HepG2 (cell line): ENCODE data around the gene ADI1. TPM values are rescaled to one million over a fixed set of nuclear protein-coding genes. Genes with fewer than 3 reads are reported as not detected.

Experiments
- ATF7-NPFF ChIP-seq: sonication (generic); formaldehyde crosslinking; IDR thresholded peaks from 2 replicates; pipeline ENCODE4 v1.8.1; 2023; ENCODE audit warnings: mild to moderate bottlenecking, low read depth, missing genetic modification reagents, moderate library complexity
- FOXO1 ChIP-seq: sonication (generic); formaldehyde crosslinking; IDR thresholded peaks from 2 replicates; pipeline ENCODE4 v1.4.0; 2020; ENCODE audit warnings: missing genetic modification reagents
- LCORL ChIP-seq, 2 experiments: fragments of 450-650 bp in 1 of 2; sonication (generic) in 1 of 2; formaldehyde crosslinking in 1 of 2; IDR thresholded peaks; 2 replicates each; pipeline versions ENCODE4 v1.5.0 to v1.6.1; 2017 to 2020; ENCODE audit warnings: antibody characterized with exemption in 1 of 2, missing genetic modification reagents in 1 of 2
- MEIS2 ChIP-seq: sonication (generic); formaldehyde crosslinking; IDR thresholded peaks from 2 replicates; pipeline ENCODE4 v1.9.0; 2021; ENCODE audit warnings: mild to moderate bottlenecking, missing genetic modification reagents
- MTA1 ChIP-seq: sonication (generic); formaldehyde crosslinking; IDR thresholded peaks from 2 replicates; pipeline ENCODE4 v1.4.0; 2020; ENCODE audit warnings: missing genetic modification reagents, mild to moderate bottlenecking, borderline replicate concordance
- NFRKB ChIP-seq: fragments of 450-650 bp; IDR thresholded peaks from 2 replicates; pipeline ENCODE4 v1.6.1; 2017
- TEAD2 ChIP-seq: sonication (generic); formaldehyde crosslinking; IDR thresholded peaks from 2 replicates; pipeline ENCODE4 v1.9.0; 2021; ENCODE audit warnings: missing genetic modification reagents
- TEAD3 ChIP-seq: optimal IDR thresholded peaks from 2 replicates; pipeline ENCODE3; 2016; ENCODE audit warnings: borderline replicate concordance
- ZNF280D ChIP-seq: sonication (generic); formaldehyde crosslinking; IDR thresholded peaks from 2 replicates; pipeline ENCODE4 v1.5.1; 2020; ENCODE audit warnings: mild to moderate bottlenecking, missing genetic modification reagents
- ZNF512B ChIP-seq: sonication (generic); formaldehyde crosslinking; IDR thresholded peaks from 2 replicates; pipeline ENCODE4 v1.5.1; 2020; ENCODE audit warnings: missing genetic modification reagents, mild to moderate bottlenecking, borderline replicate concordance
- ZNF609 ChIP-seq: sonication (generic); formaldehyde crosslinking; IDR thresholded peaks from 2 replicates; pipeline ENCODE4 v1.4.0; 2020; ENCODE audit warnings: mild to moderate bottlenecking, missing genetic modification reagents, borderline replicate concordance
- ZNF747 ChIP-seq: sonication (generic); formaldehyde crosslinking; IDR thresholded peaks from 2 replicates; pipeline ENCODE4 v1.8.1; 2023; ENCODE audit warnings: missing genetic modification reagents, mild to moderate bottlenecking, borderline replicate concordance
- polyA plus RNA-seq, 8 experiments: library from polyadenylated mRNA; depleted of rRNA in 3 of 8; stranded (reverse) in 7 of 8; unstranded in 1 of 8; fragments of >200 nt; fragmentation: Illumina TruSeq in 4 of 8; extraction: Trizol in 4 of 8; gene quantifications; 2 replicates each; pipeline versions ENCODE4 v1.2.1 to v1.2.3, GENCODE V29; 2011 to 2016; ENCODE audit warnings: low read depth in 4 of 8, missing spikeins in 1 of 8, mixed read lengths in 1 of 8; ENCODE audit not compliant: insufficient read depth in 1 of 8
- total RNA-seq, 5 experiments: library from RNA; depleted of rRNA; stranded (reverse); fragments of >200 nt; fragmentation: Illumina TruSeq; extraction: Trizol; gene quantifications; 2 replicates each; pipeline ENCODE4 v1.2.3, GENCODE V29; 2016; ENCODE audit warnings: low read depth in 1 of 5
- TF ChIP-seq, protein P1 (sequence below): sonication (generic); formaldehyde crosslinking; IDR thresholded peaks from 2 replicates; pipeline ENCODE4 v1.9.0; 2021; ENCODE audit warnings: missing genetic modification reagents, borderline replicate concordance
- TF ChIP-seq, protein P2 (sequence below): sonication (generic); formaldehyde crosslinking; IDR thresholded peaks from 2 replicates; pipeline ENCODE4 v1.8.1; 2023; ENCODE audit warnings: missing genetic modification reagents, mild to moderate bottlenecking, borderline replicate concordance

Gene ADI1
- total and polyA plus RNA-seq, 2 of the 13 experiments (the other 11 are each of a cell fraction or from before 2014, with no cell fraction given): 28.7 to 123 TPM

GRCh38 chr2:3465844-3466481, 53.4 kb downstream of the ADI1 start (continued):
- no peak; the same call in 1 of the 2 replicates for TF ChIP-seq ZNF512B (CRISPR knock-in tag)
- peak; percentile 99 for TF ChIP-seq TEAD3 (CRISPR knock-in tag)
- TF ChIP-seq, protein P1, sequence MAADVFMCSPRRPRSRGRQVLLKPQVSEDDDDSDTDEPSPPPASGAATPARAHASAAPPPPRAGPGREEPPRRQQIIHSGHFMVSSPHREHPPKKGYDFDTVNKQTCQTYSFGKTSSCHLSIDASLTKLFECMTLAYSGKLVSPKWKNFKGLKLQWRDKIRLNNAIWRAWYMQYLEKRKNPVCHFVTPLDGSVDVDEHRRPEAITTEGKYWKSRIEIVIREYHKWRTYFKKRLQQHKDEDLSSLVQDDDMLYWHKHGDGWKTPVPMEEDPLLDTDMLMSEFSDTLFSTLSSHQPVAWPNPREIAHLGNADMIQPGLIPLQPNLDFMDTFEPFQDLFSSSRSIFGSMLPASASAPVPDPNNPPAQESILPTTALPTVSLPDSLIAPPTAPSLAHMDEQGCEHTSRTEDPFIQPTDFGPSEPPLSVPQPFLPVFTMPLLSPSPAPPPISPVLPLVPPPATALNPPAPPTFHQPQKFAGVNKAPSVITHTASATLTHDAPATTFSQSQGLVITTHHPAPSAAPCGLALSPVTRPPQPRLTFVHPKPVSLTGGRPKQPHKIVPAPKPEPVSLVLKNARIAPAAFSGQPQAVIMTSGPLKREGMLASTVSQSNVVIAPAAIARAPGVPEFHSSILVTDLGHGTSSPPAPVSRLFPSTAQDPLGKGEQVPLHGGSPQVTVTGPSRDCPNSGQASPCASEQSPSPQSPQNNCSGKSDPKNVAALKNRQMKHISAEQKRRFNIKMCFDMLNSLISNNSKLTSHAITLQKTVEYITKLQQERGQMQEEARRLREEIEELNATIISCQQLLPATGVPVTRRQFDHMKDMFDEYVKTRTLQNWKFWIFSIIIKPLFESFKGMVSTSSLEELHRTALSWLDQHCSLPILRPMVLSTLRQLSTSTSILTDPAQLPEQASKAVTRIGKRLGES (CRISPR knock-in tag): no peak
- TF ChIP-seq ZNF609 (CRISPR knock-in tag): peak; percentile 90
- TF ChIP-seq FOXO1 (CRISPR knock-in tag): peak; percentile 51; the same call in 1 of the 2 replicates
- TF ChIP-seq NFRKB: no peak
- TF ChIP-seq MTA1 (CRISPR knock-in tag): peak; percentile 94
- peak; percentile 56; the same call in 1 of the 2 replicates for TF ChIP-seq ZNF280D
- TF ChIP-seq ATF7-NPFF (CRISPR knock-in tag): 0 out of 2 replicates have a peak, but pooled peaks have one; percentile 45
- peak; percentile 76 for TF ChIP-seq LCORL (IDR thresholded peaks at IDR 0.05)
- peak; percentile 99 for TF ChIP-seq LCORL (CRISPR knock-in tag; IDR thresholded peaks at IDR 0.05)
- TF ChIP-seq TEAD2 (CRISPR knock-in tag): no peak
- 0 out of 2 replicates have a peak, but pooled peaks have one; percentile 61 for TF ChIP-seq ZNF747
- peak; percentile 93 for TF ChIP-seq MEIS2 (CRISPR knock-in tag)
- TF ChIP-seq, protein P2, sequence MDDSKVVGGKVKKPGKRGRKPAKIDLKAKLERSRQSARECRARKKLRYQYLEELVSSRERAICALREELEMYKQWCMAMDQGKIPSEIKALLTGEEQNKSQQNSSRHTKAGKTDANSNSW (CRISPR knock-in tag): peak; percentile 61; the same call in 1 of the 2 replicates
